Stimulated activated CD8-positive, alpha-beta memory T cell treated with anti-CD3 and anti-CD28 coated beads, Interleukin-4, amount 100 ng/mL, for 1 hour (primary cell): ENCODE measurements around the gene STT3B.
"Not testable (repeated sequence)": the region's sequence is repeated elsewhere in the genome, so short reads cannot be mapped to it uniquely, and the experiment has no call there.

Experiments
- DNase-seq, 2 donors: peaks; one replicate each; pipeline ENCODE4 v3.0.0-alpha.2; 2020; ENCODE audit warnings: low read depth in 2 of 2, low spot score in 1 of 2

STT3B gene

DNA sequence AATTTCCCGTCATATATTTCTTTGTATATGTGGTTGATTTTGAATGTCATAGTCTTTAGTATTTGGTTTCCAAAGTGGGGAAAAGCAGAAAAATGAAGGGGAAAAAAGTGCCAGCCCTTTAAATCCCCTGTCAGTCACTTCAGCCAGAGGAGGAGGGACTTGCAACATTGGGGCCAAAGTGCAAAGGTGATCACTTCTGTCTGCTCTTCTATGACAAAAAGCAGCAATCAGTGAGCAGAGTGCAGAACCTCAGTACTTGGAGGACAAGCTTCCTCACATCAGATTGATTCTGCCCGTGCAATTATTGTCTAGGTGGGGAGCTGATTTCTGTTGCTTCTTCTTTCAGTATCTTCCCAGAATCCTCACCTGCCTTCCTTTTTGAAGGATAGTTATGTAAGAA, 60.0 kb downstream of the STT3B start:
- DNase-seq = no peak

DNA sequence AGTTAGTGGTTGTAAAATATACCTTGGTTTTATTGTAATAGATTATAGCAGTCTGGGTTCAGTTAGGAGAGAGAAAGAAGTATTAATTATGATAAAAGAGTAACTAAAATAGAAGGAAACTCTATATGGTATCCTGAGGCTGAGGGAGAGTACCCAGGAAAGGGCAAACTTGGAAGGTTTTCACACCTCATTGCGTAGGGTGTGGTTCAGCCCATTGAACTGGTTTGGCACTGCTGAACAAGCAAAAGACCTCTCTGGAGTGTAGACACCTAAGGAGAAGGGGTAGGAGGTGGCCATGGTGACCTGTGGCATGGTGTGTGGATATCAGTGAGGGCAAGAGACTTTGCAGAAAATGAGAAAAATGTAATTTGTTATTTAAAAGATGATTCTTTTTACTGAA, 63.5 kb downstream of the STT3B start:
- DNase-seq = no peak

DNA sequence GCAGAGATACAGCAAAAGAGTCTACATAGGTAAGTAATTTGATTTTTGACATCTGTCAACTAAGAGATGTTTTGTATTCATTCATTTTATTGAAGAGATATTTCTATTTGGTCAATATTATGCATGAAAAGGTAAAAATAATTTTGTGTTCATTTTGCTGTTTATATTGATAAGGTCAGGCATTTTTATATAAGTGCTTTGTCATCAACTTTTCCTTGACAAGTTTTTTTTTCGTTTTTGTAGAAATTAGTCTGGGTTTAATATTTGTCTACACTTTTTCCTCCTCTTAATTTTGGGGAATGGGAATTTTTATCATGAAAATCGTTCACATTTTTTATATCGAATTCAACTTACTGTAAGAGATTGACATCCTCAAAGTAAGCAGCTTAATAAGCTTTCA, 67.7 kb downstream of the STT3B start:
- no peak for DNase-seq

DNA sequence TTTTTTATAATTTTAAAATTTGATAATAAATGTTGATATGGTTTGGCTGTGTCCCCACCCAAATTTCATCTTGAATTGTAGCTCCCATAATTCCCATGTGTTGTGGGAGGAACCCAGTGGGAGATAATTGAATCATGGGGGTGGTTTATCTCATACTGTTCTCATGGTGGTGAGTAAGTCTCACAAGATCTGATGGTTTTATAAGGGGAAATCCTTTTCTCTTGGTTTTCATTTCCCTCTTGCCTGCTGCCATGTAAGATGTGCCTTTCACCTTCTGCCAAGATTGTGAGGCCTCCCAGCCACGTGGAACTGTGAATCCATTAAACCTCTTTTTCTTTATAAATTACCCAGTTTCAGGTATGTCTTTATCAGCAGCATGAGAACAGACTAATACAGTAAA, 72.6 kb downstream of the STT3B start:
- not testable (repeated sequence) for DNase-seq

DNA sequence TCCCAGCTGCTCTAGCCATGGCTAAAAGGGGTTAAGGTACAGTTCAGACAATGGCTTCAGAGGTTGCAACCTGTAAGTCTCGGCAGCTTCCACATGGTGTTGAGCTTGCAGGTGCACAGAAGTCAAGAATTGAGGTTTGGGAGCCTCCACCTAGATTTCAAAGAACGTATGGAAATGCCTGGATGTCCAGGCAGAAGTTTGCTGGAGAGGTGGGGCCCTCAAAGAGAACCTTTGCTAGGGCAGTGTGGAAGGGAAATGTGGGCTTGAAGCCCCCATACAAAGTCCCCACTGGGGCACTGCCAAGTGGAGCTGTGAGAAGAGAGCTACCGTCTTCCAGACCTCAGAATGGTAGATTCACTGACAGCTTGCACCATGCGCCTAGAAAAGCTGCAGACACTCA, 73.7 kb downstream of the STT3B start:
- DNase-seq = no peak

DNA sequence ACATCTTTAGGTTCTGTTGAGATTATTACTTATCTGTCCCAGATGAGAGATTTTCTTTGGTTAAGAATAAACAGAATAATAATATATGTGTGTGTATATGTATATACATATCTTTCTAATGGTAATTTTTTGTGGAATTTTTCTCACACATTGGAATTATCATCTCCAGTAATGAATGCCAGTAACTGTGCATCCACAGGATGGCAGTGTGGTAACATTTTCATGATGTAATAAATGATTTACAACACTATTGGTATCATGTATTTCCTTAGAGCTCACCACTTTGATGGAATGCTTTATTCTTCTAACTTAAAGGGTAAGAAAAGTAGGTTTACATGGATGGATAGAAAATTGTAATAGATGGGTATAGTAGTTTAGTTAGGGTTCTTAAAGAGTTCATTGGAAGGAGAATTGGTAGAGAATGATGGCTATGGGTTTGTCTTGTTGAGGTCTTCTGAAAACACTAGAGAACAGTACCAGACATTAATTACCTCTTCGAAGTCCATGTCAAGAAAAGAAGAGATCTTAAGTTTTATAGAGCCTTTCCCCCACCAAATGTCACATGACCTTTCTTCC, 78.1 kb downstream of the STT3B start:
- DNase-seq = no peak

DNA sequence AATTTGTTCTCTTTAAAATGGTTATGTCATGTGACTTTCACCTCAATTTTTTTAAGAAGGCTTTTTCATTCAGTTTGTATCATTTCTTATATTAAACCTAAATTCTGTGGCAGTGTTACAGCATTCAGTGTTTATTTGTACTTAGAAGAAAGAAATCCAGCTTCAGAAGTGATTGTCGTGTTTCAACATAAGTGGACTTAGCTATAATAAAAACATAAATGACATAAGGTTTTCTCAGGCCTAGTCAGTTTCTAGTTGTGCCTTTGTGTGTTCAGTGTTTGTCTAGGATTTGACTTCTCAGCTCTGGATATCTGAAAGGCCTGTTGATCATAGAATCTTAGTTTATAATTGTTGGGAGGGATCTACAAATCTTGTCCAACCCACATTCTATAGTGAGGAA, 80.5 kb downstream of the STT3B start:
- DNase-seq = no peak

DNA sequence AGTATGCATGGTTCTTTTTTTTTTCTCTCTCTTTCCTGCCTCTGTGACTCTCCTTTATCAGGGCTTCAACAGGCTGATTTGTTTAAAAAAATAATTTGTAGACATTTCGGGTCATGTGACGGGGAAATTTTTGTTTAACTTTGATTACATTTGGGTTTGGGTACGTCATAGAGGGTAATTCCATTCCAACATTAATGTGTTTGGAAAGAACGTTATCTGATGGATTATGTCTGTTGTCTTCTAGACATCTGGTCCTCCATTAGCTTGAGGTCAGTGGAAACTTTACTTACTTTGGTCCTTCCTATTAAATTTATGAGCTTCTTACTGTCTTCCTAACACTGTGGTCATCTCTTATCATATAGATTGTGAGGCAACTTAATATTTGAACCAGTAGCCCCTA, 80.9 kb downstream of the STT3B start:
- no peak for DNase-seq

DNA sequence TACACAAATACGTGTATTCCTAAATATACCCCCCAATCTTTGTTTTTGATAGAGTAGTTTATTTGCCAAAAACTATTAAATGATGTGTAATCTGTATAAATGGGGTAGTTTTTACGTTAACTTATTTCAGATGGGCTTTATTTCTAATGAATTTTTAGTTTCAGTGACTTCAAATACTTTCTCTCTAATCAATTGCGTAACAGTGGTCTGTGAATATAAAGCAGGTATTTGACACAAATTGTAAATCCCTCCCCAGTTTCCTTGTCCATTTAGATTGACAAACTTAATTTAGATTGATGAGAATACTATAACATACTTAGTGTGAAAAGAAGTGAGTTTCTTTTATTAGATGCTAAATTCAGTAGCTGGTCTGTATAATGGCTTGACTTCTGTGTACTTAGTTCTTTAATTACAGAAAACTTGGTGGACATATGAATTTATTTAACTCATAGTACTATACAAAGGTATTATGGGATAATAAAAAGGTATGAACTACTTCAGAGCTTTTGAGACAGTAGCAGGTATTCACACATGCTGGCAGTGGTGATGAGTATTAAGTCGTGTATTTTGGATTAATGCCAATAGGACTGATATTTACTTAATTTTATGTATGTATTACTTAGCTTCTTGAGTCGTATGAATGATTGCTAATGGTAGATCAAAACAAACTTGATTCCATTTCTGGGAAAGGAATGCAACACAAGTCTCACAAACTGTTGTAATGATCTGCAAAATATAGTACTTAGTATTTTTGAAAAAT, 81.6 kb downstream of the STT3B start:
- DNase-seq = no peak

DNA sequence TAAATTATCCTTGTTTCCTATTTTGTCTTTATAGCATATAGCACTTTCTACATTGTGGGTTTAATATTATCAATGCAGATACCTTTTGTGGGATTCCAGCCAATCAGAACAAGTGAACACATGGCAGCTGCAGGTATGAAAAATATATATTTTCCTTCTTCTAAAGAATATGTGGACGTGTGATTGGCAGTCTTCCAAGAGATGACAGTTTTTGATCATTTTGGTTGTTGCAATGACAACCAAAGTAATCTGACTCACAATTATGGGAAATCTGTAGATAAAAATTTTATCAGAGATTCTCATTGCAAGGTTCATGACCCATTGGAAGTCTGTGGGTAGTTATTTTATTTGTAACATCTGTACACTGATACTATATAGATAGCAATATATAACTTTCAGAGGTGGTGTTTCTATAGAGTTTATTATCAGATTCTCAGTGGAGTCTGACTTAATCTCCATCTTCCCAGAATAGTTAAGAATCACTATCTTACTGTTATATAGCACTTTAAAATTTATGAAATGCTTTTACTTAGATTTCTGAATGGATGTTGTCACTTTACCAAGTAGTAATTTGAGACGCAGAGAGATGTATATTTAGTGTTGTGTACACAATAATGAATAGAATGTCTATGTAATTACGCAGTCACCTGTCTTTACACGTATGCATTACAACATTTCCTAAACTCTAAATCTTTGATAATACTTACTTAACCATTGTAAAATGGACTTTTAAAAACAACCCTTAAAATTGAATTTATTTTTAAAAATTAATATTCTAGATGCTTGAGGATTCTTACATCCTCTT, 82.5 kb downstream of the STT3B start:
- no peak for DNase-seq

DNA sequence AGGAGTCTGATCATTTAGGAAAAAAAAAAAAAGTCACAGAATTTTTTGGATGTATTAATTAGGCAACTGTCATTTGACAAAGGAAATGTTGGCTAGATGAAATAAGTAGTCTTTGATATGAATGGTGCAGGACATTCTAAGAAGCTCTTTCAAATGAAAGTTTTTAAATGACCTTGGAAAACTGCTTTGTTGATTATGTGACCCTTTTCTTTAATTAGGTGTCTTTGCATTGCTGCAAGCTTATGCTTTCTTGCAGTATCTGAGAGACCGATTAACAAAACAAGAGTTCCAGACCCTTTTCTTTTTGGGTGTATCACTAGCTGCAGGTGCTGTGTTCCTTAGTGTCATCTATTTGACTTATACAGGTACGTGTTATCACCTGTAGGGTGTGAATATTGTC, 84.0 kb downstream of the STT3B start:
- DNase-seq = no peak

DNA sequence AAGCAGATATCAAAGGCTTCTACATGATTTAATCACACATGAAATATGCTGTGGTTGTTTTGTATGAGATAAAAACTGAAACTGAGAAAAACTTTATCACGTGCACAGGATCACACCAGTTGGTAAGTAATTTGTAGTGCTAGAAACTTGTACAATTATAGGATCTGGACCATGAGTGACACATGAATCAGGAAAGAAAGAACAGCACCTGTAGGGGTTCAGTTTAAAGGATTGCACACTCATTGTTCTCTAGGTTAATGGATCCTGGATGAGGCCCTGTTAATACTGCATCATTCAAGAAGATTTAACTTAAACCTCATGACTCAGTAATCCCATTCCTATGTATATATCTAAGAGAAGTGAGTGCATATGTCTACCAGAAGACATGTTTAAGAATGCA, 87.9 kb downstream of the STT3B start:
- no peak for DNase-seq

DNA sequence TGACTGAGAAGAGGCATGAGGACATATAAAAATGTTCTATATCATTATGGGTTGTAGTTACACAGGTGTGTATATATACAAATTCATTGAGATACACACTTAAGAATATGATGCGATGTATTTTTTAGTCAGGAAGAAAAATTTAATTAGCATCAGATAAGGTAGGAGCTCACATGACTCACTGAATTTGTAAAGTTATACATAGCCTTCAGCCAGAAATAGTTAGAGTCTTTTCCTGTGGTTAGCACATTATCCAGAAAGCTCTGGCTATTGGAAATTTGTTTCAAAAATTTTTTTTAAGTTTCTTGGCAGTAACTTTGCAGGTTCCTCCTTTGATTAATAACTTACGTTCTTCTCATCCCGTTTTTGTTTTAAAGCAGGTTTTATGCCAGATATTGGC, 88.6 kb downstream of the STT3B start:
- DNase-seq = no peak

DNA sequence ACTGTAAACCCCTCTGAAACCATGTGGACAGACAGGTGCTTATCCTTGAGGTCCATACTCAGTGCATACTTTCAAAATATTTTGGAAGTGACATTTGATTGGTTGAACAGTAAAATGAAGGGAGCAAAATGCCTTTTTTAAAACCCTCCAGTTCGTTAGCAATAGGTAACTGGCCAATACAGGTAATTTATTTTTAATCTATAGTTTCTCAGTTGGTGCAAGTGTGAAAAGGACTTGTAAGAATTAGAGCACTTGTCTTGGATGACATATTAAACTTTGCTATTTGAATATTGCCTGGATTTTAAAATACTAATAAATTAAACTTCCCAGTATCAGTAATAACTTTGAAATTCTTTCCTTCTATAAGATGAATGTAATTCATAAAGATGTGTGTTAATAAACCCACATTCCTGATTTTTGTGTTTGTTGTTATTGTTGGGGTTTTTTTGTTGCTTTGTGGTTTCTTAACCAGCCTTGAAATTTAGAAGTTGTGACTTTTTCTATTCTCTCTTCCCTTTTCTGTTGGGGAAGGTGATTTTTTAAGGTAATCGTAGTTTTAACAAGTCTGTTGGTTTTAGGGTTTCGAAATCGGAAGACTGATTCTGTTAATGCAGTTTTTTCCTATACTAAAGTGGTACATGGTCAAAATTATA, 90.0 kb downstream of the STT3B start:
- DNase-seq = no peak

DNA sequence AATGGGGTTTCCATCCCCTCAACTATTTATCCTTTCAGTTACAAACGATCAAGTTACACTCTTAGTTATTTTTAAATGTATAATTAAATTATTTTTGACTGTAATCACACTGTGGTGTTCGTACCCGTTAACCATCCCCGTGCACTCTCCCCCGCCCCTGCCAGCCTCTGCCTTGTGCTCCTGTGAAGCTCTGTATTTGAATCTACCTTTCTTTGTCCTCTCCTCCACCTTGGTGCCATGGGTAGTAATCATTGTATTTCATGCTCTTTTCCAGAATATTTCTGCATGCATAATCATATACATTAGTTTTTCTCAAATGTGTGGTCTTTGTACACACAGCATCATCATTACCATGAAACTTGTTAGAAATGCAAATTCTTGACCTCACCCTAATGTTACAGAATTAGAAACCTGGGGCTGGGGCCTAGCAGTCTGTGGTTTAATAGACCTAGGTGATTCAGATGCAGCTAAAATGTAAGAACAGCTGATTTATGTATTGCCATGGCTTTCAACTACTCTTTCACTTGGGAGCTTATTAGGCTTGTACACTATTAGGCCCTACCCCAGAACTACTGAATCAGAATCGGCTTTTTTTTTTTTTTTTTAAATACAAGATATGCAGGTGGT, 91.5 kb downstream of the STT3B start:
- no peak for DNase-seq

DNA sequence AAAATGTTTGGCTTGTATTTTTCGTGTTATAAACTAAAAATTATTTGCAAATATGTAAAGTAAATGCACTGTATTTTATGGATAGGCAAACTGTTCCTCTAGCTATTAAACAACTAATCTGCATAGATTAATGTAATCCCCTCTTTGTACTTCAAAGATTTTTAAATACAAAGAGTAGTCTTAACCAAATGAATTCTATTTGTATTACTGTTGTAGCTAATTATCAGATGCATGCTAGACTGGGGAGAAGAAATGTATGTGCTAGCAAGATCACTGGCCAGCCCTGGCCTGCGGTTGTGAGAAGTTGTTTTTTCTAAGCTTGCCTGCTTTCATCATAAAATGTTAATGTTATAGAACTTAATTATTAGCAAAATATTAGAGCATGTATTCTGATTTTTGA, 92.6 kb downstream of the STT3B start:
- no peak for DNase-seq

DNA sequence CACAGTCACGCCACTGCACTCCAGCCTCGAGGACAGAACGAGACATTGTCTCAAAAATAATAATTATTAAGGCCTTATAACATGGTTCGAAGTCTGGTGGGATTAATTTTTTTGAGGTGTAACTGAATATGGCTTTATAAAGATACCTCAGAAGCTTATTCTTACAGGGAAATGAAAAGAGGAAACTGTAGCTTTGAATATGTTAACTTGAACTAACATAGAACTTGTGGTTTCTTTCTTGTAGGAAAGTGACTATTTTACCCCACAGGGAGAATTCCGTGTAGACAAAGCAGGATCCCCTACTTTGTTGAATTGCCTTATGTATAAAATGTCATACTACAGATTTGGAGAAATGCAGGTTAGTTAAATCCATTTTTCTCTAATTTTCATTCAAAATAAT, 96.3 kb downstream of the STT3B start:
- DNase-seq = no peak

DNA sequence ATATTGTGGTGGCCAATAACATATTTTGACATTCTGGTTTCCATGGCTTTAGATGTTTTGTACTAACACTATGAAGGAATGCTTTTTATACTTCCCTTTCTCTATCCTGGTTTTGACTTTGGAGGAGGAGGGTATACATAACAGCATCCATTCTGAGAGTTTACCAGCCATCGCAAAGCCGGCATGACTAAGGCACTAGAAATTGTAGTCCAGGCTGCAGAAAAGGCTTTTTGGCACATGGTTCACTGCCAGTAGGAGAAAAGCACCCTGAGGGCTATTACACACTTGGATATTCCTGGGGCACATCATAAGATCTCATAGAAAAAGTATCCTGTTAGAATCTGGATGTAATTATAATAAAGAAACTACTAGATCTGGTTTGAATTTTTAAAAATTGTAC, 101.8 kb downstream of the STT3B start:
- DNase-seq = no peak

DNA sequence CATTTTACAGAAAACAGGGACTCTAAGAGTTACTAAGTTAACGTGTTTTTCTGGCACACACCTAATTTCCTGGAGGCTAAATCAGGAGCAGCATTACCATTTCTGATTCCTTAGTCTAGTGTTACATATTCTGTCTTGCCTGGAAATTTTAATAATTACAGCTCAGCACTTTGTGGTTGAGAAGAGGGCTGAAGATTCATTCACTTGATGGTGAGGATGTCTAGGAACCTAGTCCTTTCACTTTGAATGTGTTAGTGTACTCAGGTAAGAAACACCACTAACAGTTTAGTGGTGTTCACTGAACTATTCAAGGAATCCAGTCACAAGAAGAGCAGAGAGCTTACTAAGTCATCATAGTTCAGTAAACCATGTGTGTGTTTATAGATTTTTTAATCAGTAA, 102.8 kb downstream of the STT3B start:
- DNase-seq = no peak

DNA sequence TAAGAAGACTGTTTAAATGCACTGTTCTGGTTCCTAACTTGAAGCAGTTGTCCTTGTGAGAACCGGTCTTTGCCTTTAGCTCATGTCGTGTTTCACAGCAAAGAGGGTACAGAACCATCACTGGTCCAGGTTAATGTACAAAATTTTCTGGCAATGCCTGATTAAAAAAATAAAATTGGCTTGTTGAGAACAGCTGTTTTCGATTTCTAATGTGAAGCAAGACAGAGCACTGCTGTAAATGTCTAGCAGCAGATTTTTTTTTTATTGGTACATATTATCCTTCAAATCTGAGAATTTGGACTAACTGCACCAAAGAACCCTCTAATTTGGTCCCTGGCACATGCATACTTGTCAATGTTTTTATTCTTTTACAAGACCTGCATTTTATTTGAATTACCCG, 103.3 kb downstream of the STT3B start:
- DNase-seq = no peak

DNA sequence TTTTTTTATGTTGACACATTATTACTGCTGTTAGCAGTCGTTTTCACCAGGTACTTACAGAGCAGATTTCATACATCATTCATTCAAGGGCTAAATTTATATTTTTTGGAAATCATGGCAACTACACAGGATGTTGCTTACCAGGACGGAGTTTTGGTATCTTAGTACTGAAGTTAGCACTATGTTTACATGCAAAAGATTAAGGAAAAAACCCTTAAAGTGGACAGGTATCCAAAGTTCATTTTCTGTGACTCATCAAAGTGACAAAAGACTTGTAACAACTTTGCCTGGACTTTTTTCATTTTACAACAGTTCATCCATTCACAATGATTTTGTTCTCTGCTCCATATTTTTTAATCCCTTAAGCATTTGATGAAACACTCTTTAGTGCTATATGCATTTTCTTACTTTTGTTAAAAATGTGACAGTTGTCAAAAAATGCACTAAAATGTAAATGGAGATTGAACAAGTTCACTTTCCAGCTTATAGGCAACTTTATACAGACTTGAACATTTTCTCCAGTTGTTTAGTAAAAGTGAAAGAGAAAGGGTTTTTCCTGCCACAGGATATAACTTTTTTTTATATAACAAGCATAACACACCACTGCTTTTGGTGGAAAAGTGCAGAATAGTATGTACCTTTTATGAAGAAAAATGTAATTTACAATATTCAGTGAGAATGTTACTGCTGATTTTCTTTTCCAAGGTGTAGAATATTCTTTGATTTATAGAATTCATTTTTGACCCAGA, 104.1 kb downstream of the STT3B start:
- DNase-seq = no peak
